Midbrain (tissue), 1 donor: ENCODE results near the gene MINAR1.

ENCODE experiments used
- DNase-seq: peaks from one replicate; lab custom pipeline; 2025; lab: John Stamatoyannopoulos, UW

MINAR1 gene

DNA sequence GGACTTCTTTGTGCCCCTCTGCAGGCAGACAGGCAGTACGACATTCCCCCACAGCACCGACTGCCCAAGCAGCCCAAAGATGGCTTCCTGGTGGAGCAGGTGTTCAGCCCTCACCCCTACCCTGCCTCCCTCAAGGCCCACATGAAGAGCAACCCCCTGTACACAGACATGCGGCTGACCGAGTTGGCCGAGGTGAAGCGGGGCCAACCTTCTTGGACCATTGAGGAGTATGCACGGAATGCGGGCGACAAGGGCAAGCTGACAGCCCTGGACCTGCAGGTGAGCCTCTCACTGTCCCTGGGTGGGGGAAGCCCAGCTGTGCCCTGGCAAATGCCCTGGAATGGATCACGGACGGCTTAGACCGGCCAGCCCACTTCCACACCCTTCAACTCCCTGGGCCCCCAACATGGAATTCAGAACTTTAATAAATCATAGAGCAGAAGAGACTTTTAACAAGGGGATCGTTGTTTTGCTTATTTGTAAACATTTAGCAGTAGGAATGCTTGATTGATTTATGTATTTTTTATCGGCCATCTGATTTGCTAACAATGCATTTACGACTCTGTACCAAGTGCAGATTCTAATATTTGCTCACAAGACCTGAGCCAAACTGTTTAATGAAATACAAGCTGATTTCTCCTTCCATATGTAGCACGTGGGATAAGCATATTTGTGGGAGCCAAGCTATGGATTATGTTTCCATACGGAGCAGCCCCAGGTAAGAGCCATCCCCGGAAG lies 31.1 kb downstream of the MINAR1 start:
- DNase-seq, result no peak

DNA sequence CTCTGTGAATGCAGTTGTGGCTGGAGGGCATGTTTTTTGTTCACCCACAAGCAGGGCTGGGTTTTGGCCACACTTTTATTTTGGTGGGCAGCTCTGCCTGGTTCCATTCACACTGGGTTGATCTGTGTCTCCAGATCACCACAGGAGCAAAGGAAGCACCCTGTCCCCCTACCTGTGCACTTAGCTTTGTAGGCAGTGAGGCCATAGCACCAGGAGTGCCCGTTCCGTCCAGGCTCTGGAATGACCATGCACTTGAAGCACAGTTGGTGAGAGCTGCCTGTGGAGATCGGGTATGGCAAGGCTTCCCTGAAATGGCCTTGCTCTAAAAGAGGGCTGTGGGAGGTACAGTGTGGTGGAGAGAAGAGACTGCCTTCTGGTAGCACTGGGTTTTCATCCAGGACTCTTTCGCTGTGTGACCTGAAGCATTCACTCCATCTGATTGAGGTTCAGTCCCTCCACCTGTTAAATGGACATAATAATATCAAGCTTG lies 31.7 kb downstream of the MINAR1 start:
- DNase-seq, result no peak

DNA sequence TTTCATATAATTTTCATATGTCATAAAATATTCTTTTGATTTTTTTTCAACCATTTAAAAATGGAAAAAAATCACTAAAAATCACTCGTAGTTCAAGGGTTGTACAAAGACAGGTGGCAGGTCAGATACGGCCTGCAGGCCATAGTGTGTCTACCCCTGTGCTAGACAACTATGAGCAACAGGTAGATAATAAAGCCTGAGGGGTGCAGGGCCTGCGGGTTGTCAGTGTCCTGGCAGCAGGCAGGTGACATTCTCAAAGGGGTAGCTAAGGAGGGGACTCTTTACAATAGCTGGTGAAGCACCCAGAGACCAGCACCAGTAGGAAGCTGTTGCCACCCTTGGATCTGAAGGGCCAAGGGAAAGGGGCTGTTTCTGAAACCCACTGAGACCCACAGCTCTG lies 34.4 kb downstream of the MINAR1 start:
- no peak for DNase-seq

DNA sequence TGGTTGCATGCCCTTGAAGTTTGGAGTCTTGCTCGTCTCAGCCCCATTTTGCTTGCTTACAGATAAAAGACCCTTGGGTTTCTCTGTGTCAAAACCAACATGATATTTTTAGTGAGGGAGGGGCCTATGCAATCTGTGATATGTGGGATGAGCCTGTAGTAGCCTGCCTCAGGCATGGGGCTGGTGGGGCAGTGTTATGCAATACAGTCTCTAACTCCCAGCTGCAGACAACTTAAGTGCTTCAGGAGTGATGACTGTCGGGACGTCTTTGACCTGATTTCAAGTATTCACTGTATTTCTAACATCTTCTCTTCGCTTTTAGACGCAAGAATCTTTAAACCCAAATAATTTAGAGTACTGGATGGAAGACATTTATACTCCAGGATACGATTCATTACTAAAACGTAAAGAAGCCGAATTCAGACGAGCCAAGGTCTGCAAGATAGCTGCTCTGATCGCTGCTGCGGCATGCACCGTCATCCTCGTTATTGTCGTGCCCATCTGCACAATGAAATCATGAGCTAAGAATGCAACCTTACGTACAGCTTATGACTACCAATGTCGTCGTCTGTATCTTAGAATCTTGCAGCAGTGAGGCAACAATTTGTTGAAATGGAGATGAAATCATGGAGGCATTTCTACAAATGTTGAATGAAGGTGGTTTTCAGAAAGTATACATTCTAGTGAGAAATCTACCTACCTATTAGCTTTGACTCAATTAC lies 35.9 kb downstream of the MINAR1 start:
- DNase-seq, result no peak

DNA sequence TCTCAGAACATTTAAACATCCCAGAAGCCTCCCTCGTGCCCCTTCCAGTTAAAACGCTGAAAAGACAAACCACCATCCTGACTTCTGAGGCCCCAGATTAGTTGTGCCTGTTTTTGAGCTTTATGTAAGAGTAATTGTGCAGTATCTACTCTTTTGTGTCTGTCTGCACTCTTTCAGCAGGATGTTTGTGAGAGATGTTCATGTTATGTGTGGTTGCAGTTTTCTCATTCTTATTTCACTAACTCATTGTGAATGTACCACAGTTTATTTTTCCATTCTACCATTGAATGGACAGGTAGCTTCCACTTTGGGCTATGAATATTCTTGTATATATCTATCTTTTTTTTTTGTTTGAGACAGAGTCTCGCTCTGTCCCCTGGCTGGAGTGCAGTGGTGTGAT lies 40.3 kb downstream of the MINAR1 start:
- DNase-seq, result no peak

DNA sequence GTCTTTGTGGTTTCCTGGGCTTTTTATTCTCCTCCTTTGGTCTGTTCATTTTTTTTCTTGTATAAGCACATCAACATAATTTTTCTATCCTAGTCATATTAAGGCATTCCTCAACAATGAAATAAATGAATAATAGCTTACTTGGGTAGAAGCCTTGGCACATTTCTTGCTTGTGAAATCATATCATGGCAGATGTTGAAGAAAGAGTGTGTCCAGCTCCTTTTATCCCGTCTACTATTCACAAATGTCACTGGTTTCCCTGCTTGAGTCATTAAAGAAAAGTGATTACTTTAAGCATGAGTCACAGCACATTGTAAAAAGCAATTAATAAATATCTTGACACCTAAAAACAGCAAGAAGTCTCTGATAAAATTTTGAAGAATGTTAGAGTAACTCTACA lies 42.1 kb downstream of the MINAR1 start:
- DNase-seq, result no peak

DNA sequence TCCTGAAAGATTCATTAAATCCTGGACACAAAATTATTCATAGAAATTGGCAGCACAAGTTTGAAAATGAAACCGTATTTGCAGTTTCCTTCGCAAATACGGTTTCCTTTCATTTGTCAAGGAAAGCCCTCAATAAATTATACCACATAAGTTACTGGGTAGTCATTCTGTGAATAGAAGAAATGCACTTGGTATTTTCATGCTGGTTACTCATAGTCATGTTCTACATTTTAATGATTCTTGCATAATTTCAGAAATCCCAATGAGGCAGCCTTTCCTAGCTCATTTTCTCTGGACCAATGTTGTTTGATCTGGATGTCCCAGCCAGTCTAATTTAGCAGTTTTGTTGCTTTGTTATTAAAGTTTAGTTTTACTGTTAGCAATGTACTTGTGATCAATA lies 43.2 kb downstream of the MINAR1 start:
- no peak for DNase-seq

DNA sequence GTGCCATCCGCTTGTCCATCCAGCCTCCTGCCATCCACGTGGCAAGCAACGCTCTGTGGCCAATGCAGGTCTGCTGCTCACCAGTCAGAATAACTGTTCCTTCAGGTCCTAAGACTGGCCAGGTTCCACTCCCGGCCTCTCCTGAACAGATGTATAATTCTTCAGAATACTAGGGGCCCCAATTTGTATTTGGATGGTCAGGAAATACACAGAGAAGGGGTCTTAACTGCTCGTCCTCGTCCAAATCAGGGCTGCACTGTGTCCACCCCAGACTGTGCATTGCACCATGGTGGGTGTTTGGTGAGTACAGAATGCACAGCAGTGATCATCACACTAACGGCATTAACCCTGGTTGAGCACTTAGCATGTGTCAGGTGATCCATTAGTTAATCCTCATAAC lies 46.0 kb downstream of the MINAR1 start:
- no peak for DNase-seq

DNA sequence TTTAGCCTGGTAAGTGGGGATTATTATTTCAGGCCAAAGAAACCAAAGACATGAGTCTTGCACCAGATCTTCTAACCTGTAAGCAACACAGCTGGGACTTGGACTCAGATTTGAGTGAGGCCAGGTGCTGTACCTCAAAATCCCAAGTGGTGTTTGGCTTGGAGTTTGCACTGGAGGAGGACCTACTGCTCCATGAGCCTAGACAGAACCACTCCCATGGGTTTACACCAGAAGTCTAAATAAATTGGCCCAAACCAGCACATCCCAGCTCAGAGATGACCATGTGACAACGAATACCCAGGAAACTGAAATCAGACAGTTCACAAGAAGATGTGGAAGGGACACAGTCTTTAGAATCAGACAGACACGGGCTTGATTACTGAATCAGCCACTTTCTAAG lies 47.5 kb downstream of the MINAR1 start:
- no peak for DNase-seq

DNA sequence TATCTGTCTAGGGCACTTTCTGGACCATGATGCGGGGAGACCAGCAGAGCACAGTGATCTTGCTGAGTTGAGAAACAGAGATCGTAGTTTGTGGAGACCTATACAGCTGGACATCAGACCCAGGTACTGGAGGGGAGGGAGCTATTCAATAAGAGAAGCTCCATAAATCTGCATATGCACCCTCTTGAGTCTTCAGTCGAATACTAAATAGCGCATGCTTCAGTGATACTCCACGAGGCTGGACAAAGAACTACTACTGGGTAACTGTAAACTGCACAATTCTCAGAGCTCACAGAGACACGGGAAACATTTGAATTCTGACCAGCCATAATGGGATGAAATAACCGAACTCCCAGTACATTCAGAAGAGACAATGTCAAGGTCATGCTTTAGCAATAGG lies 49.7 kb downstream of the MINAR1 start:
- DNase-seq, result no peak
